Lung (tissue), 12 donors: ENCODE measurements around the gene IPPK. TPM values are rescaled to one million over a fixed set of nuclear protein-coding genes. Genes with fewer than 3 reads are reported as not detected.
"Not testable (repeated sequence)": the region's sequence is repeated elsewhere in the genome, so short reads cannot be mapped to it uniquely, and the experiment has no call there.

ENCODE experiments used
- ATAC-seq: fragments of 200-7000 bp; cut with Tn5 transposase; one replicate; pipeline ENCODE4 v1.9.1; 2020; ENCODE audit warnings: moderate number of reproducible peaks; ENCODE audit not compliant: insufficient read depth, low FRiP score
- DNase-seq, 3 donors: peaks; one replicate each; pipeline ENCODE4 v3.0.0-alpha.2; 2013 to 2017
- H3K27ac ChIP-seq, 2 donors: one replicate each; pipeline ENCODE4 v1.5.1; 2013; ENCODE audit warnings: mild to moderate bottlenecking in 2 of 2, moderate library complexity in 2 of 2, control low read depth in 1 of 2, inconsistent platforms in 1 of 2, low read depth in 1 of 2, low read length in 1 of 2
- H3K27me3 ChIP-seq, 3 donors: one replicate each; pipeline ENCODE4 v1.5.1; 2013; ENCODE audit warnings: low read length in 2 of 3; ENCODE audit not compliant: control insufficient read depth in 3 of 3, insufficient read depth in 3 of 3
- H3K36me3 ChIP-seq, 4 donors: one replicate each; pipeline ENCODE4 v1.5.1; 2013; ENCODE audit warnings: low read length in 4 of 4, mild to moderate bottlenecking in 1 of 4, moderate library complexity in 1 of 4; ENCODE audit not compliant: control insufficient read depth in 4 of 4, insufficient read depth in 4 of 4
- H3K4me1 ChIP-seq, 5 donors: one replicate each; pipeline ENCODE4 v1.5.1; 2013; ENCODE audit warnings: low read length in 5 of 5, mild to moderate bottlenecking in 2 of 5, moderate library complexity in 1 of 5; ENCODE audit not compliant: control insufficient read depth in 5 of 5, insufficient read depth in 5 of 5
- H3K4me3 ChIP-seq: one replicate; pipeline ENCODE4 v1.5.1; 2013; ENCODE audit warnings: mild to moderate bottlenecking, control low read depth, moderate library complexity
- H3K9ac ChIP-seq, 2 donors: one replicate each; pipeline ENCODE4 v1.5.1; 2013; ENCODE audit warnings: low read length in 2 of 2, control low read depth in 1 of 2; ENCODE audit not compliant: insufficient read depth in 1 of 2
- H3K9me3 ChIP-seq, 4 donors: one replicate each; pipeline ENCODE4 v1.5.1; 2013; ENCODE audit warnings: low read length in 3 of 4, mild to moderate bottlenecking in 1 of 4, moderate library complexity in 1 of 4; ENCODE audit not compliant: control insufficient read depth in 4 of 4, insufficient read depth in 3 of 4
- CTCF ChIP-seq: IDR thresholded peaks from 2 replicates; pipeline ENCODE4 v1.5.1; 2012; ENCODE audit warnings: mild to moderate bottlenecking; ENCODE audit errors: control extremely low read depth, extremely low read depth
- WGBS, 2 donors: extraction: QIAGEN DNeasy Blood & Tissue Kit; methylation state at CpG; one replicate each; pipeline ENCODE4 v1.1.7; 2013; 5-methylcytosine and 5-hydroxymethylcytosine counted together
- polyA plus RNA-seq, 2 donors: library from polyadenylated mRNA; stranded (reverse); fragments of 200-250 nt; gene quantifications; one replicate each; pipeline ENCODE4 v1.2.1, GENCODE V29; 2013
- total RNA-seq, 2 donors: library from RNA; depleted of rRNA in 1 of 2; stranded (reverse); fragments of >200 nt in 1 of 2; gene quantifications; one replicate each; pipeline ENCODE4 v1.2.1, GENCODE V29; 2014 to 2021
- donor health status: control.
- donor health status: control.
- donor health status: Bipolar disorder and iron deficiency.
- donor health status: healthy.
- donor health status: DM: yes; HTN: yes; CAD: no.

Gene IPPK
- total and polyA plus RNA-seq, 4 donors: 6.0 to 9.6 (median 6.8) TPM

- Histone ChIP-seq H3K4me1 (peaks cover 0 to 47% (median 18%) of the 10 kb centered on the region in 5 donors), H3K27ac (peak overlapping the region in 1 of 2 donors; percentile 37), H3K9me3 (peaks cover 0 to 6% (median 0%) of the 10 kb centered on the region in 4 donors), H3K36me3 (no peaks in the 10 kb centered on the region), H3K27me3 (no peaks in the 10 kb centered on the region), H3K9ac (no peak overlapping the region), H3K4me3 (no peak overlapping the region)
- 71 to 81% methylated on average over 2 of the region's 2 CpGs for WGBS, 2 donors
- TF ChIP-seq CTCF: no peak
- ATAC-seq (no peak), DNase-seq (no peak)
Observed at GRCh38 chr9:92598382-92598781, 71.5 kb downstream of the IPPK start.

GRCh38 chr9:92595930-92596329, 74.0 kb downstream of the IPPK start:
- H3K4me1 ChIP-seq: peaks cover 0 to 57% (median 19%) of the 10 kb centered on the region in 5 donors
- H3K27ac ChIP-seq: no peak overlapping the region
- H3K27me3 ChIP-seq: no peaks in the 10 kb centered on the region
- no peaks in the 10 kb centered on the region for H3K36me3 ChIP-seq
- no peaks in the 10 kb centered on the region for H3K9me3 ChIP-seq
- DNase-seq (peak in 2 of 3 donors; percentile 65 to 69), ATAC-seq (no peak)
- WGBS, 2 donors: 84 to 93% methylated on average over 1 of the region's 1 CpG
- H3K9ac ChIP-seq: no peak overlapping the region
- TF ChIP-seq CTCF: no peak
- no peak overlapping the region for H3K4me3 ChIP-seq

- not testable (repeated sequence) for H3K4me3 ChIP-seq, ATAC-seq, H3K36me3 ChIP-seq, H3K27me3 ChIP-seq, H3K27ac ChIP-seq, DNase-seq, H3K9me3 ChIP-seq, H3K9ac ChIP-seq
- WGBS, 2 donors: 91 to 96% methylated on average over 1 of the region's 1 CpG
- peaks cover 0 to 57% (median 14%) of the 10 kb centered on the region in 5 donors for H3K4me1 ChIP-seq
Observed at GRCh38 chr9:92595075-92595474, 74.9 kb downstream of the IPPK start.

- no peak overlapping the region for H3K4me3 ChIP-seq
- TF ChIP-seq CTCF: no peak
- H3K27ac ChIP-seq: no peak overlapping the region
- peak overlapping the region in 1 of 2 donors; percentile 36 for H3K9ac ChIP-seq
- WGBS, 2 donors: 48 to 66% methylated on average over 7 of the region's 7 CpGs
- ATAC-seq: no peak
- peaks cover 0 to 61% (median 10%) of the 10 kb centered on the region in 5 donors for H3K4me1 ChIP-seq
- H3K27me3 ChIP-seq: no peaks in the 10 kb centered on the region
- no peaks in the 10 kb centered on the region for H3K9me3 ChIP-seq
- no peaks in the 10 kb centered on the region for H3K36me3 ChIP-seq
- DNase-seq: peak in 2 of 3 donors; percentile 61 to 72
Observed at GRCh38 chr9:92592946-92593861, 76.7 kb downstream of the IPPK start.
